Posterior vena cava (tissue), 2 donors: Measurements from ENCODE around the gene KIF16B. TPM values are rescaled to one million over a fixed set of nuclear protein-coding genes. Genes with fewer than 3 reads are reported as not detected.
"Not testable (repeated sequence)": the region's sequence is repeated elsewhere in the genome, so short reads cannot be mapped to it uniquely, and the experiment has no call there.

Experiments used
- DNase-seq: peaks from one replicate; pipeline ENCODE4 v3.0.0-alpha.2; 2020; ENCODE audit warnings: low spot score
- intact Hi-C, 2 donors: fragments of 100-400 bp; cut with DNase I; formaldehyde crosslinking; loops; one replicate each; pipeline versions ENCODE4 v1.14.1 to v1.14.2; 2022 to 2023
- total RNA-seq, 2 donors: library from RNA; stranded (reverse); fragmentation: NEBNext Ultra II Directional; extraction: Animal tissue kit (Norgen Biotek cat#: 25700); gene quantifications; one replicate each; pipeline ENCODE4 v1.2.1, GENCODE V29; 2021
- donor health status: DM: yes; HTN: yes; CAD: no.
- donor health status: DM: yes; HTN: yes; CAD: no.

Gene KIF16B
- total RNA-seq, 2 donors from 2014 or later, result 16.3 to 17.5 TPM

- no peak for DNase-seq
- intact Hi-C loops, result no loop called here
These were observed 41.8 kb downstream of the KIF16B start for GRCh38 chr20:16531485-16531884.

- intact Hi-C loops, result no loop called here
- no peak for DNase-seq
These were observed 43.0 kb downstream of the KIF16B start for GRCh38 chr20:16530201-16530681.

GRCh38 chr20:16528078-16528477 is 45.2 kb downstream of the KIF16B start:
- intact Hi-C loops, result no loop called here
- DNase-seq, result no peak

GRCh38 chr20:16527438-16527837 is 45.8 kb downstream of the KIF16B start:
- intact Hi-C loops, result no loop called here
- DNase-seq, result no peak

GRCh38 chr20:16526433-16527380 is 46.5 kb downstream of the KIF16B start:
- intact Hi-C loops, result no loop called here
- no peak for DNase-seq

- DNase-seq, intact Hi-C loops: not testable (repeated sequence)
These were observed 50.6 kb downstream of the KIF16B start for GRCh38 chr20:16522651-16523050.

GRCh38 chr20:16520154-16520553 is 53.1 kb downstream of the KIF16B start:
- no peak for DNase-seq
- intact Hi-C loops, result no loop called here

- intact Hi-C loops, DNase-seq: not testable (repeated sequence)
These were observed 53.6 kb downstream of the KIF16B start for GRCh38 chr20:16519673-16520072.

- intact Hi-C loops, result no loop called here
These were observed 54.5 kb downstream of the KIF16B start for GRCh38 chr20:16518784-16519084.

GRCh38 chr20:16517946-16518783 is 55.1 kb downstream of the KIF16B start:
- no peak for DNase-seq
- intact Hi-C loops, result no loop called here

More at GRCh38 chr20:16518784-16519084, 54.5 kb downstream of the KIF16B start:
- no peak for DNase-seq

- no peak for DNase-seq
- intact Hi-C loops, result no loop called here
These were observed 56.5 kb downstream of the KIF16B start for GRCh38 chr20:16516794-16517193.

- DNase-seq, result no peak
- intact Hi-C loops, result no loop called here
These were observed 58.2 kb downstream of the KIF16B start for GRCh38 chr20:16515046-16515445.

- intact Hi-C loops, result no loop called here
- no peak for DNase-seq
These were observed 59.1 kb downstream of the KIF16B start for GRCh38 chr20:16514140-16514539.

GRCh38 chr20:16505894-16506293 is 67.4 kb downstream of the KIF16B start:
- DNase-seq, result no peak
- intact Hi-C loops, result no loop called here

GRCh38 chr20:16501301-16501700 is 71.9 kb downstream of the KIF16B start:
- intact Hi-C loops, result no loop called here
- no peak for DNase-seq

GRCh38 chr20:16500197-16500596 is 73.1 kb downstream of the KIF16B start:
- DNase-seq, result no peak
- intact Hi-C loops, result no loop called here

- no peak for DNase-seq
- intact Hi-C loops, result no loop called here
These were observed 74.6 kb downstream of the KIF16B start for GRCh38 chr20:16498526-16499253.

GRCh38 chr20:16497896-16498295 is 75.4 kb downstream of the KIF16B start:
- intact Hi-C loops, result no loop called here
- no peak for DNase-seq

- DNase-seq, result no peak
- intact Hi-C loops, result no loop called here
These were observed 79.8 kb downstream of the KIF16B start for GRCh38 chr20:16493486-16493885.
